Epithelial cell of esophagus (primary cell): ENCODE data around the gene ZCCHC17.

ENCODE experiments used
- DNase-seq: peaks from one replicate; pipeline ENCODE4 v3.0.0; 2010; ENCODE audit warnings: low read depth
- H3K4me3 ChIP-seq: 2 replicates; pipeline ENCODE4 v1.5.1; 2011; ENCODE audit warnings: mild to moderate bottlenecking, low read length, control low read depth
- CTCF ChIP-seq: IDR thresholded peaks from 2 replicates; pipeline ENCODE4 v1.5.1; 2011; ENCODE audit warnings: low read depth, mild to moderate bottlenecking, low read length, control low read depth, inconsistent platforms; ENCODE audit not compliant: insufficient read depth; ENCODE audit errors: missing control alignments

ZCCHC17 gene

DNA sequence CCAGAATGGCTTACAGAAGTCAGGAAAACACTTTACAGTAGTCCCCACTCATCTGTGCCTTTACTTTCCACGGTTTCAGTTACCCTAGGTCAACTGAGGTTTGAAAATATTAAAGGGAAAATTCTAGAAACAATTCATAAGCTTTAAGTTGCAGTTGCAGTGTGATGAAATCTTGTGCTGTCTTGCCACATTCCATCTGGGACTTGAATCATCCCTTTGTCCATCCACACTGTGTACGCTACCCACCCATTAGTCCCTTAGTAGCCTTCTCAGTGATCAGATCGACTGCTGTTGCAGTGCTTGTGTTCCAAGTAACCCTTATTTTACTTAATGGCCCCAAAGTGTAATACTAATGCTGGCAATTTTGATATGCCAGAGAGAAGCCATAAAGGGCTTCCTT, 30.5 kb downstream of the ZCCHC17 start:
- H3K4me3 ChIP-seq = no peak overlapping the region
- DNase-seq = peak; percentile 84
- TF ChIP-seq CTCF = no peak

GRCh38 chr1:31335007-31335406, 38.2 kb downstream of the ZCCHC17 start:
- no peak overlapping the region for H3K4me3 ChIP-seq
- TF ChIP-seq CTCF = peak; percentile 73
- peak; percentile 58 for DNase-seq

DNA sequence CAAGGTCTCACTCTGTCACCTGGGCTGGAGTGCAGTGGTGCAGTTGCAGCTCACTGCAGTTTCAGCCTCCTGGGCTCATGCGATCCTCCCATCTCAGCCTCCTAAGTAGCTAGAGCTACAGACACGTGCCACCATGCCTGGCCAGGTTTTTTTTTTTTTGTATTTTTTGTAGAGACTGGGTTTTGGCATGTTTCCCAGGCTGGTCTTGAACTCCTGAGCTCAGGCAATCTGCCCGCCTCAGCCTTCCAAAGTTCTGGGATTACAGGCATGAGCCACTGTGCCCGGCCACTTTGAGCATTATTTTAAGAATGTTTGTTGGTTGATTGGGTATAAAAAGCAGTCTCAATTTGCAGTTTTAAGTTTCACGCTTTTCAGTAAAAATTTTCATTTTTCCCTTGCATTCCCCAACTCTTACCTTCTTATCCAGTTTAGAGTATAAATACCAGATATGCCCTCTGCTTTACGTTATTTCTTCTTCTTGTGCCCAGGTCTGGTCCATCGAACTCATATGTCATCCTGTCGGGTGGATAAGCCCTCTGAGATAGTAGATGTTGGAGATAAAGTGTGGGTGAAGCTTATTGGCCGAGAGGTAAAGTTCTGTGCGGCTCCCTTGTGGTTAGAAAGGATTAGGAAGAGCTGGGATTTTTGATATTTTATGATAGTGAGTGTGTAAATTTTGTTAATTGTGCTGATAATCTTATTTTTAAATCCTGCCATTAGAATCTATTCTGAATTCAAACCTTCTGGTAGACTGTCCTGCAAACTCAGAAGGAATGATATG, 40.0 kb downstream of the ZCCHC17 start:
- no peak for TF ChIP-seq CTCF
- no peak for DNase-seq
- H3K4me3 ChIP-seq = no peak overlapping the region

DNA sequence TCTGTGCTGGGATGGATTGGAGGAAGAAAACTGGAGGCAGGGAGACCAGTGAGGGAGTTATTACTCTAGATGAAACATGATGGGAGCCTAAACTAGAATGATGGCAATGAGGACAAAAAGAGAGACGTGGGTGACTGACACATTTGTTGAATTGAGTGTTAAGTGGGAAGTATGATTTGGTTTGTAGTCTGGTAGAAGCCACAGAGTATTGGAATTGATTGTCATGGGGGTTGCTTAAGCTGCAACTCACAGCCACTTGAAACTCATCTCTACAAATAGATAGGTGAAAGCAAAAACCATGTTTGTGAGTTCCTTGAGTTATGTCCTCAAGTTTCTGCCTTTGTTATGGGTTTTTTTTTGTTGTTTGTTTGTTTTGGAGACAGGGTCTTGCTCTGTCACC, 47.7 kb downstream of the ZCCHC17 start:
- DNase-seq = no peak
- TF ChIP-seq CTCF = no peak

GRCh38 chr1:31345635-31346034, 48.8 kb downstream of the ZCCHC17 start:
- no peak for TF ChIP-seq CTCF
- H3K4me3 ChIP-seq = no peak overlapping the region
- DNase-seq = no peak

More for the DNA sequence above, 47.7 kb downstream of the ZCCHC17 start:
- H3K4me3 ChIP-seq = no peak overlapping the region

DNA sequence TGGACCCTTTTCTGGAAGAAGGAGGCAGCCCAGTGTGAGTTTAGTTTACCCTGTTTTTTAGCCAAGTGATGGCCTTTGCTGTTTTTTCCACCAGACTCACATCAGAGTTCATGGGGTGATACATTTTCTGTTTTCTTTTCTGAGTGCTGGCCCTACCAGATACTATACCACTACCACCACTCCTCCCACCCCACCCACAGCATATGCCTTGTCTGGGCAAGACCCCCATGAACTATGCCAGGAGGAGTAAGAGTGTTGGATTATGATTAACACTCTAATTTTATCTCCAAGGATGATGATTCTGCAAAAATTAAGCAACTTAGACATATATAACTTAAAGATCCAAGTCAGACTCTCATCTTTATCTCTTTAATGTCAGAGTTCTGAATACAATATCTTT, 50.0 kb downstream of the ZCCHC17 start:
- no peak overlapping the region for H3K4me3 ChIP-seq
- no peak for DNase-seq

More for the DNA sequence above, 50.0 kb downstream of the ZCCHC17 start:
- TF ChIP-seq CTCF = no peak
